NCI-H2029 treated with DMSO at 0.1 percent for 48 hours (cell line): ENCODE measurements around the gene MKLN1.

ENCODE experiments used
- DNase-seq: peaks from one replicate; lab custom pipeline; 2025; lab: John Stamatoyannopoulos, UW

Gene MKLN1

DNA sequence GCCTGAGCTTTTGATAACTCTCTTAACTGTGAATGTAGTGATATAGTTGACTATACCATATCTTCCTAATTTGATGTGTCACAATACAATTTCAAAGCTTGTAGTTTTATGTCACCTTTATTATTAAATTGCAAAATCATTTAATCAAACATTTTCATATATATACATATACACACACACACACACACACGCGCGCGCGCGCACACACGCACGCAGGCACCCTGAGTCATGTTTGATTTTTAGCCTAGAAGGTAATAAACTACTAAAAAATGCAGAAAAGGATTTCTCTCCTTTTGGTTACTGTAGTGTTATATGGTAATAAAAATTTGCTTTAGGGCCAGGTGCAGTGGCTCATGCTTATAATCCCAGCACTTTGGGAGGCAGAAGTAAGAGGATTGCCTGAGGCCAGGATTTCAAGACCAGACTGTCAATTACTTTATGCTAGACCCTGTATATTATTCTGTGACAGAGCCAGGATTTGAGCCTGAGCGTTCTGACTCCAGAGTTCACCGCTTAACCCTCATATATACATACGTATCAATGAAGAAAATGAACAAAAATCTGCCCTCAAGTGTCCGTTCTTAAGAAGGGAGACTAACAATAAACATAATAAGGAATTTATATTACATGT lies 139.2 kb downstream of the MKLN1 start:
- no peak for DNase-seq

DNA sequence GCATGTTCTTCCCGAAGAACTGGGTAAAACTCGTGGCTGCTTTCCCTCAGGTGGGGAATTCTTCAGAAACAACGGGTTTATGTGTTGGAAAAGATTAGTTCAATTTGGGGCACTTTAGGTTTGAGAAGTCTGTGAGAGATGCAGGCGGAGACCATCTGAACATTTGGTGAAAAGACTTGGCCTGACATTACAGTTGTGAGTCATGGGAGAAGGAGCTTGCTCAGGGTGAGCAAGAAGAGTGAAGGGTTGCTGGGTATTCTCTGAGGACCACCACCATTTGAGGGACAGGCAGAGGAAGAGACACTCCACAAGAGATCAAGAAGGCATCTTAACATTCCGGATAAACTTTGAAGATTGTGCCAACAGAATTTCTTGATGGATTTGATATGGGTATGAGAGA lies 140.1 kb downstream of the MKLN1 start:
- DNase-seq: no peak

DNA sequence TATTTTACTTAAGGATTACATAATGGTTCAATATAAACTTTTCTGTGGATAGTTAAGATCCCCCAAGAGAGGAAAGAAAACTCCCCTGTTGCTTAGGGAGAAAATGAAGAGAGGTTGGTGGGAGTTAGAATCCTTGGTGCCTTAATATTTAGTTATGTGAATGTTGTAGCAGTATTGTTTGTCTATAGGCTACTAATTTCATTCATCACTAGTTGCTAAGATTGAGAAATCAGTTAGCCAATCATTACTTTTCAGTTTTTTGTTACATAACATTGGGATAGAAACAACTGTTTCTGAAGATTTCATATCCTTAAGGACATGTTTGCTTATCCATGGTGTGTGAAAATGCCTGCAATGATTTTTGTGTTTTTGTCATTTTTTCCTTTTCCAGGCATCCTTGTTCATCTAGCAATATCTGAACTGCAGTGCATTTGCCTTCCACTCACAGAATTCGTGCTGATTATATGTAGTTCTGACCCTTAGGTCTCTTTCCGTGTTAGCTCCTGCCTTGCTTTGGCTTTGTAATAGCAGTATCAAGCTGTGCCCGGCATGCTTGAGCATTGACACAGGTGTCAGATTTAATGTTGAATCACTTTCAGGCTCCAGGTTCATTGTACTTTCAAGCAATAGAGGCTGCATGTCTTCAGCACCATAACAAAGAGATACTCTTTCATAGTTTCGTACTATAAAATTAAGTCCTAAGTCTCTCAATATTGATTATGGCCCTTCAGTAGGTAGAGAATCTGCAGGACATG lies 143.8 kb downstream of the MKLN1 start:
- no peak for DNase-seq

DNA sequence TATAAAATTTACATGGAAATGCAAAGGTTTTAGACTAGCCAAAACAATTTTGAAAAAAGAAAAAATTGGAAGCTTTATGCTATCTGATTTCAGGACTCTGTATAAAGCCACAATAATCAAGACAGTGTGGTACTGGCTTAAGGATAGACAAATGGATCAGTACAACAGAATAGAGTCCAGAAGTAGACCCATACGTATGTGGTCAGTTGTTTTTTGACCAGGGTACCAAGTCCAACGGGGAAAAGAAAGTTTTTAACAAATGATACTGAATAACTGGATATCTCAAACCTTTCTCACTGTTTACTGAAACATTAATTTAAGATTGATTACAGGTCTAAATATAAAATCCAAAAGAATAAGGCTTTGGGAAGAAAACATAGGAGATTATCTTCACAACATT lies 149.1 kb downstream of the MKLN1 start:
- DNase-seq: no peak

DNA sequence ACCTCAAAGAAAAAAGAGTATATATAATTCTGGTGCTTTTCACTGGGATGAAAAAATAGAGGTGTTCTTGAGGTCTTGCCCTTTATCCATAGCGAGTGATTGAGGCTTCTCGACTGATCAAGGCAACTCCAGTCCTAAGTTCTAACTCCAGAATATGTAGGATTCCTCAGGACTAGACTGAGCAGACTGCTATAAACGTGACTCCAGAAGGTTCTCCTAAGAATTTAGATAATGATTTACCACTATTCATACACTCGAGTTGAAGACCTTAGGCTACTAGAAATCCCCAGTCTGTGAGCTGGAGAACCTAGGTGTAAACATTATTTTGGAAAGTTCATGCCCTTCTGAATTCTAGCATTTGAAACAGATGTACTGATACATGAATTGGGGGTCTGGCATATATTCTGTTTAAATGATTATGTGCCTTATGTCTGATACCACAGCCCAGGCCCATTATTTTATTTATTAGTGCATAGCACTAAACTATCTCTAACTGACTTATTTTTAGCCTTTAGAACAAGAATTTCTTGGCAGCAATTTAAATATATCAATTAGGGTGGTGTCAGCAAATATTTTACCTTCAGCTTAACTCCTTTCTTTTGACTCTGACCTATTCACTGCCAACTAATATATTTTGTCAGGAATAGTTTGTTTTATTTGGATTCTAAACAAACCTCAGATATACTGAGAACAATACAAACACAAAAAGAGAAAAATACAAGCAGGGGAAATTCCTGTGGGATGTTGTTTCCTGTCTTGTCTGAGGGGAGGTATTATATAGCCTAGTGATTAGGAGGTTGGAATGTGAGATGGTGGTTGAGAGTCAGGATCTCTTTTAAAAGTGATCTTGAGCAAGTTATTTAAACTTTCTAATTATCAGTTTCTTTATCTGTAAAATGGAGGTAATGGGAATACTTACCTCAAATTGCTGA lies 153.0 kb downstream of the MKLN1 start:
- DNase-seq: no peak

DNA sequence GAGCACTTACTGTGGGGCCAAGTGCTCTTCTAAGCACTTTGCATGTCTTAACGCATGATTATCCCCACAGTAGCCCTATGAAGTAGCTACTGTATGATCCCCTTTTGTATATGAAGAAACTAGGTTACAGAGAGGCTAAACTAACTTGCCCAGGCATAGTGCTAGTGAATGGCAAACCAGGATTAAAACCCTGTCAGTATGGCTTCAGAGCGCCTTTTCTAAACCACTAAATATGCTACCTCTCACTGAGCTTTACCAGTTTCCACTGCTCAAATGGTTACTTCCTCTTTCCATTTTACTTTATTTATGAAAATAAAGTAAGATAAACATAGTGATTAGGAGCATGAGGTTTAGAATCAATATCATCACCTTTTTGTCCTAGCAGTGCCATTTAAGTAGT lies 155.1 kb downstream of the MKLN1 start:
- DNase-seq: no peak

DNA sequence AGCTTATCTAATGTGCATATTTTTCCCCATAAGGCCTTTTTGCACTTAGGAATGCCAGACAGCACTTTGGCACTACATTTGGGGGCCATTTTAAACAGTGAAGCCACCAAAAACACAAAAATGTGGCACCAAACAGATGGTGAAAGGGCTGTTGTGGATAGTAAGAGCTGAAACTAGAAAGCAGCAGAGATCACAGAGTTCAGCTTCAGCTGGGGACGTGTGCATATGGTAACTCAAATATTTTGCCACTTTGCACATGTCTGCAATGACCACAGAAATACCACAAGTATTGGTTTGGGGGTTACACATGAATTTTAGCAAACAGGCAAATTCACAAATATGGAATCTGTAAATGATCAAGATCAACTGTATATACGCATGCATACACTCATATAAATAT lies 155.9 kb downstream of the MKLN1 start:
- no peak for DNase-seq

DNA sequence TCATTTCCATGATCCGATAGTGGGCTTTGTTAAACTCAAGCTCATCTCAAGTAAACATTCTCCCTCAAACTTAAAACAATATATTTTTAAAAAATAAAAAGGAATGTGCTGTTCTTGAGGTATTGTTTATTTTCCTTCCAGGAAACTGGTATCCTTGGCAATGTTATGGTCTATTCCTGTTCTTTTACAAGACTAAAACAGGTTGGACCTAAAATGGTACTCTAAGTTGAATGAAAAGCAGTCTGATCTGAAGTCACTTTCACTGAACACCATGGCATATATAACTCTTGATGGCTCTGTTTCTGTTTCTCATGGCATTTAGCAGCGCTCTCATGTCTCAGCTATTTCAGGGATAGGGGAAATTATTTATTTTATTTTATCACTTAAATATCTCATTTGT lies 158.7 kb downstream of the MKLN1 start:
- DNase-seq: no peak

DNA sequence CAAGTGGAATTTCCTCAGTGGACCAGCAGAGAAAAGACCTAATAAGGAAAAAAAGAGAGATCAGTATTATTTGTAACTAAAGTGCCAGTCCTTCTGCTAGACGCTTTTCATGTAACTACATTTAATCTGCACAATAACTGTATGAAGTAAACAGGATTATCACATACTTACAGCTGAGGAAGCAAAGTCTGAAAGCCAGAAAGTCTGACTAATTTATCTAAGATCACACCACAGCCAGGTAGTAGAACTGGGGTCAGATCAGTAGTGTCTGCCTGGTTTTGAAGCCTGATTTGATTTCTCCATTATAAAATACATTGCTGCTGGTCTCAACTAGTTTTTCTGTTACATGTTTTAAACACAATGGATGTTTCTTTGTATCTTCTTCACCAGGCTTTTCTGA lies 159.5 kb downstream of the MKLN1 start:
- DNase-seq: no peak

DNA sequence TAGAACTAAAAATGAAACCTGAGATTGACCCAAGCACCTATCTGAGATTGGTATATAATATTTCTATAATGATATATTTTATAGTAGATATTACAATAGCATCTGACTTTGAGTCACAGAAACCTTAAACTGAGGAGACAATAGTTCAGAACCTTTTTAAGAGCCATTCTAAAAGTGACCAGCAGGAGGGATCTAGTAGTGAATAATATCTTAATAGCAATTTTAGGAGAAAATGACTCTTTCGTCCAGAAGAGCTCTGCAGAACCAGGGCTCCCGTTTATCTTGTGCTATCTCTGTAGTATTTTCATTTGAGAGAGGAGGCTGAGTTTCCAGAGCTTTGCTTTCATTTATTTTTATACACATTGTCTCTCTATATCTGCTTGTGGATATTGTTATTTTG lies 160.7 kb downstream of the MKLN1 start:
- DNase-seq: no peak

DNA sequence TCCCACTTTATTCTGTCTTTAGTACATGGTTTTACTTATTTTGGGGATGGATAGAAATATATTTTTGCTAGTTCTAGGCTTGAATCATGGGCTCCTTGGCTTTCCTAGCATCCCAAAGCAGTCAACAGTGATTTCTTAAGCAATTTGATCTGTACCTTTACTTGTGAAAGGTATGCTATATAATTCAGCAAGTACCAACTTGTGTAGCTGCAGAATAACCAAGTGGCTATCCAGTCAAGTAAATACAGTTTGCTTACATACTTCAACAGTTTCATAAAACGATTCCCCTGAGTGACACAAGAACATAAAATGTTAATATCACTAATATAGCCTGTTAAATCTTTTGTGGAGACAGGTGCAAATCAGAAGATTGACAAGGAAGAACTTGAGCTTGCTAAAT lies 161.5 kb downstream of the MKLN1 start:
- DNase-seq: no peak

DNA sequence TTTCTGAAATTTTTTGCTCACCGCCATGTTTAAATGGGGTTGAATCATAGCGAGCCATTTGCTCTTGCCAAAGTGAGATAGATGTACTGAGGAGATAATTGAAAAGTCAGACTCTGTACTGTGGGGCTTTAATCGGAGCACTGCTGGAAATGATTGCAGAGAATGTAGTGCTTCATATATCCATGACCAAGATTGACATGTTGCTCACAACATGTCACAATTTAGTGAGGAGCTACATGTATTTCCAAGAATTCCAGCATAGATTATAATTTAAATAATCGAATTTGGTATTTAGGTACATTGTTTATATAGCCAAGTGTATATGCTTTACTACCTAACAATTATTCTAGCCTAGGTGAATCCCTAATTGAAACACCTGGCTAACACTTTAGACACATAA lies 162.2 kb downstream of the MKLN1 start:
- no peak for DNase-seq

DNA sequence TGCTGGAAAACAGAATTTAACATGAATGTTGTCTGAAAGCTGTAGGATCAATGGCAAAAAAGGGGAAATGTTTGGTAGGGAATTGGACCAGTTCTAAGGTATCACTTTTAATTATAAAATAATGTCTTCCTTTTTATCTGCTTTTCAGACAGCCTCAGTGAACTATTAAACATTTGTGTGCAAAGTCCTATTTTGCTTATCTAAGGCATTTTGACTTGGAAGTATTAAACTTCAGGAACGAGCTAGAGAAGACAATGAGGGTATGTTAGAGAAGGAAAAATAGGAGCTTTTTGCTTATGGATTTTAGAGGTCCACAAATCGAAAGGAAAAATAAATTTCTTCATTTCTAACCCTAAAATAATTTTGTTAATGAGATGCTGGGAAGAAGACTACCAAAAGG lies 165.4 kb downstream of the MKLN1 start:
- DNase-seq: no peak

DNA sequence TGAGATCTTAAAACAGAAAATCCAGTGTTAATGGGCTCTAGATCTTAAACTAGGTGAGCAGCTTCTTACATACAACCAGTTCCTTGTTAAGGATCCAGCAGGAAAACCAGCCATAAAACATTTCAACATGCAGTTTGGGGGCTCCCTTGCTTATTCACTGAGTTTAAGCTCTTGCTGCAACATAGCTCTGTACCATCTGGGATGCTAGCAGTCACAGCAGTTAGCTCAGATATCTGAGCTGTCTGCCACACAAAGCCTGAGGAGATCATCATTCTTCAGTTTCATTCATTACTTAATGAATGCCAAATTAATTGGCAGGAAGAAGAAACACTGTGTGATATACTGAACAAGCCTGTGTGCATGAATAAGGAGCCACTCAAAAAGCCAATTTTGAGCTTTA lies 165.9 kb downstream of the MKLN1 start:
- no peak for DNase-seq

DNA sequence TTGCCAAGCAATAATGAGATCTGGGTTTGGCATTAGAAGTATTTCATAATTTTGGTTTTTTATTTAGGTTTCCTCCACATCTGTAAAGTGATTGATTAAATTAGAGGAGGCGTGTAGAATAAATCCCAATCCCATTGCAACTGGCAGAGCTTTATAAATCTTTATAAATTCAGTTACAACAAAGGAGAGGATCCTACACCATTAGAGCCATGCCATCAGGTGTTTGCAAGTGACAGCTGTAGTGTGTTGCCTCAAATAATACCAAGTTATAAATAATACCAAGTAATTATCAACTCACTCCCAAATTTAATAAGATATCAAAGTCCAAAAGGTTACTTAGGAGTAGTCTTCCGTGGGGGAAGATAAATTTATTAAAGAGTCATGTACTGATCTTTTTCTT lies 166.5 kb downstream of the MKLN1 start:
- DNase-seq: no peak

DNA sequence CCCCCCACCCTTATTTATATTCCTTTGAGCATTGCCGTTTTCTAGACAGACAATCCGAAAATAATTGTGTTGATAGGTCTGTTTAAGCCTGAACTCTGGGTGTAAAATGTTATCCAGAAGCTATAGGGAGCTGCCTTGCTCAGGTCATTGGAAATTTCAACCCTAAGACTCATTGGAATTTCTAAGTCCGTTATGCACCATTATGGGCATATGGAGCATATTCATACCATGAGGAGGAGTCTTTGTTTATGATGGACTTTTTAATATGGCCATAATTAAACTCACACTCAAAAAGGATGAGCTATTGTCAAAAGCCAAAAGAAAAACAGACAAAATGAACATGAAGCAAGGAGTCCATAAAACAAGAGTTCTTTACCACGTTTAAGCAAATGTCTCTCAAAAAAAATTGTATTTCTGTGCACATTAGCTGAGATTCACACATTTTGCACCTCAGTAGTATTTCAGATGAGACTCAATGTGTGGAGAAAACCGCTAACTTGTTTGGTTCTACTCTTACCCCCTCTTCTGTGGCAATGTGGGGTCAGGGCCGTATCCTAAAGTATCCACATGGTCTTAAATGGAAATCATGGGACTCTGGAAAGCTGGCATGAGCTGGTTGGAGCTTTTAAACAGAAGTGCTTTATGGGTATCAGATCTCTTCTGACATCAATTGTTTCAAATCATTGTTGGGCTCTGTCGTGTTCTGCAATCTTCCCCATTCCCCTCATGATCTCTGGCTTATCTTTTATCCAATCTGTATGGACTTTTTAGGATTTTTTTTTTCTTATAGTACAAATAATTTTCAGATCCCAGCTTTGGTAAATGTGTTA lies 168.2 kb downstream of the MKLN1 start:
- DNase-seq: no peak

DNA sequence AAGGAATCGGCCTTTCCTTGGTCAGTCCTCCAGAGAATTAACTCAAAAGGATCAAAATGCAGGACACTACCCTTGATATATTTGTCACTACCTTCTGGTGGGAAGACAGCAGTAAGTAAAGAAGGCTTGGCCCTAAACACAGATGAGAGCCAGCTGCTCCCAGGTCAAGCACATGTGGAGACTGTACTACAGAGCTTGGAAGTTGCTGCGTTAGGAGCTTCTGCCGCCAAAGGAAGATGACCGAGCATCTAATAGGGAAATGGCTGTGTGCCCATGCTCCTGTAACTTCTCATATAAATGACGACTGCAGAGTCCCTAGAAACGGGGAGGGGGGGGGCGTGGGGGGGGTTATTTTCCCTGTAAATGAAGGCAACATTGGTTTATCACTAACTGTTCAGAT lies 169.8 kb downstream of the MKLN1 start:
- DNase-seq: no peak

DNA sequence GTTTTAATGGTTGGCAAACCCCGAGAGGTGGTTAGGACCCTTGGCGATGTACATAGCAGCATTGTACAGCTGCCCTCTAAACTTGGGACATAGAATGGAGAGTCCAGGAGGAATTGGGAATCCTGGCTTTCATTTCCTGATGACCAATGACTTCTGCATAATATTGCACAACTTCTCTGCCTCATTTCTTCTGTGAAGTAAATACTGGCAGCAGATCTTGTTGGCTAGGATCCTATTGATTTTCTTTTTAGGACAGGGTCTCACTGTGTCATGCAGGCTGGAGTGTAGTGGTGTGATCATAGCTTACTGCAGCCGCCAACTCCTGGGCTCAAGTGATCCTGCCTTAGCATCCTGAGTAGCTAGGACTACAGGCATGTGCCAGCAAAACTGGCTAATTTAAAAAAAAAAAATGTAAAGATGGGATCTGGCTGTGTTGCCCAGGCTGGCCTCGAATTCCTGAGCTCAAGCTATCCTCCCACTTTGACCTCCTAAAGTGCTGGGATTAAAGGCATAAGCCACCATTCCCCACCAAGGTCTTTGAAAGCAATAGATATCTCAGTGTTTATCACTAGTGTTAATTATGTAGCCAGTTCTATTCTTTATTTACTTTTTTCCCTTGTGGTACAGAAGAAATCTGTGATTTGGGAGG lies 170.7 kb downstream of the MKLN1 start:
- DNase-seq: no peak

DNA sequence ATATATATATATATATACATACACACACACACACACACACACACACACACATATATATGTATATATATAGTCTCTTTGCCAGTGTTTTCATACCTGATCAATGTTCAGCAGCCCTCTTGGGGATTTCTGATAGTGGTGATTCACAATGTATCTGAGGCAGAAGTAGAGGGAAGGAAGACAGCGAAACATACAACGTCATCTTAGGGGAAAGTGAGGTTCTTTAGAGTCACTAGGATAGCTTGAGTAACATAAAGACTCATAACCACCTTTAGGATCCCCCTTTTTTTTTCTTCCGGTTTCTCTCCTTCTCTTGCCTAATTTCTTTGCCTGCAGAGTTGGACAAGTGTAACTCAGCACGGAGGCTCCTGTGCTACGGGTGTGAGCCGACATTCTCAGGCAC lies 172.1 kb downstream of the MKLN1 start:
- DNase-seq: no peak

DNA sequence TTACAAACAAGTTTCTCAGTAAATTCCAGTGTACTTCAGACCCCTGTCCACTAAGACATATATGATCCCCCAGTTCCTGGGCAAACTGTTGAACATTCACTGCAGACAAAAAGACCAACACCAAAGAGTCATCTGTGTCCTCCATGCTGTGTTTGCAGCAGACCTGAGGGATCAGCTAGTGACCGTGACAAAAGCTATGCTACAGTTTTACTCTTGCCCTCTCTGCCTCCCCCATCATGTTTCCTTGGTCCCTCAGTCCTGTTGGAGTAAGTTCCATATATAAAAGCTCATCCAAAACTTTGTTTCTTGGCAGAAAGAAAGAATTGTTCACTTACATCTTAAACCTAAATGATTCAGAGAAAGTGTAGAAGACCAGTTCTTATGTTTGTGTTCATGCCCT lies 172.7 kb downstream of the MKLN1 start:
- DNase-seq: no peak

DNA sequence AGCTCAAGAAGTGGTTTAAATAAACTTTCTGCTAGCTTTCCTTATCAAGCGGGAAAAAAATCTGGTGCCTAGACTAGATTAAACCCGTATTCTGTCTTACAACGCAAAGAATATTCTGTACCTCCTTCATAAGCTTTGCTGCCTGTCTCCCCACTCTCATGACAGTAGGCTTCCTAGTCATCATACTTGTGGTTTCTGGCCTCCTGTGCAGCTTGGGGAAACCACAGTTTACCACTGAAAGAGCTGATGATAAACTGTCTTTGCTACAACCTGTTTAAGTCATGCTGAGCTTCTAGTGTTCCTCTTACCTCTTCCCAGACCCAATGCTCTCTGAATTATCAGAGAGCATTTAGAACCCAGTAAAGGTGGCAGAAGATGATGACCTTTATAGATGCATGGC lies 173.7 kb downstream of the MKLN1 start:
- DNase-seq: no peak
